Adipose tissue (tissue), 3 donors: ENCODE data around the gene S100A13. TPM values are rescaled to one million over a fixed set of nuclear protein-coding genes. Genes with fewer than 3 reads are reported as not detected.
"Not testable (repeated sequence)": the region's sequence is repeated elsewhere in the genome, so short reads cannot be mapped to it uniquely, and the experiment has no call there.

Experiments used
- H3K27ac ChIP-seq: one replicate; pipeline ENCODE4 v1.5.1; 2013; ENCODE audit warnings: low read depth, low read length
- WGBS, 3 donors: extraction: QIAGEN DNeasy Blood & Tissue Kit; methylation state at CpG; one replicate each; pipeline ENCODE4 v1.1.7; 2013; 5-methylcytosine and 5-hydroxymethylcytosine counted together
- polyA plus RNA-seq, 3 donors: library from polyadenylated mRNA; stranded (reverse); fragments of 200-250 nt; gene quantifications; one replicate each; pipeline ENCODE4 v1.2.3, GENCODE V29; 2013
- donor health status: healthy with polysubstance abuse.
- donor health status: Bipolar disorder and iron deficiency.
- donor health status: healthy.

S100A13 gene
- 100 to 1,000 TPM in 2 of 3 donors, 10 to 100 TPM in 1; 51.7 to 532 (median 205) TPM for polyA plus RNA-seq

DNA sequence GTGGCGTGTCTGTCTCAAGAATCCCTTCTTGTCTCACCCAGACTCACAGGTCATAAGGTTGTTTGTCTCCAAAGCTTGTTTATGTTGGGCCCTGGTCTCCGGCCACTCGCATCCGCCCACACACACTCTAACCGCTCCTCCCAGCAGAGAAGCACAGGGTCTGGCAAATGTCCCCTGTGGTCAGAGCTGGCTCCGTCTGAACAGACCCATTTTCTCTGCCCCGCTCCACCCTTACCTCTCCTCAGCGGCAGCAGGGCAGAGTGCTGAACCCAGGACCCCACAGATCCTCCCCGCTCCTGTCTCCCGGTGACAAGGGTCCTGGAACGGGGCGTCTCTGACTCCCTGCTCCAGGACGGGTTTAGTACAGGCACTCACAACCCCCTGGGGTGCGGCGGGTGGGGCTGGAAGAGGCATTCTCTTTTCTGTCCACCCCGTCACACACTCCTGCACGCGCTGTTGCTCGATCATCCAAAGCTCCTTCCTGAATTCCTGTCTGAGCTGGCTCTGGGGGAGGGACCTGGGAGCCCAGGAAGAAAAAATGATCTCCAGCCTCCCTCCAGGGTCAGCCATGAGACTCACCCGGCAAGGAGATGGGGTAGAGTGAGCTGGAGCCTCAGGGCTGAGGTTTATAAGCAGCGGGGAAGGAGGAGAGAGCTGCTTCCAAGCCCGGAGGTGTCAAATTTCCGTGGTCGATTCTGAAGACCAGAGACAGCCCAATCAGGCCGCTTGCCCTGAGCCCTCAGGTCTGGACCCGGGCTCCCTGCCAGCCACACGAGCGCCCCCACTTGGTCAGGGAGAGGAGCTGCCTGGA lies at the start of gene S100A13:
TSS of gene S100A13 (minus strand) at position 602 of the 811 bp plus-strand sequence. CDS start 1,033 bp downstream, outside the sequence.
- WGBS, 3 donors = 9 to 19% (median 11%) methylated on average over 27 to 28 of the region's 28 CpGs
- peak within 1 kb of the TSS; percentile 7 for H3K27ac ChIP-seq

DNA sequence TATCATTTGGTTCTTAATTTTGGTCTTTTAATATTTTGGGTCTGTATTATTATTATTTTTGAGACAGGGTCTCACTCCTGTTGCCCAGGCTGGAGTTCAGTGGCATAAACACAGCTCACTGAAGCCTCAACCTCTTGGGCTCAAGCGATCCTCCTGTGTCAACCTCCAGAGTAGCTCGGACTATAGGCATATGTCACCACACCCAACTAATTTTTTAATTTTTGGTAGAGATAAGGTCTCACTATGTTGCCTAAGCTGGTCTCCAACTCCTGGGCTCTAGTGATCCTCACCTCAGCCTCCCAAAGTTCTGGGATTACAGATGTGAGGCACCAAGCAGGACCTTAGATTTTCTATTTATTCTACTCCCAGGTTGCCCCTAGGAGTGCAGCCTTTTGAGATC lies 46.2 kb upstream of the S100A13 start:
- WGBS, 3 donors = 93 to 100% (median 93%) methylated on average over 2 of the region's 2 CpGs
- no peak overlapping the region for H3K27ac ChIP-seq

- WGBS, 3 donors = 6 to 8% (median 8%) methylated on average over 28 of the region's 28 CpGs
- H3K27ac ChIP-seq = not testable (repeated sequence)
Observed at GRCh38 chr1:153671628-153672353, 44.5 kb upstream of the S100A13 start.

- 0 to 1% (median 0%) methylated on average over 35 of the region's 35 CpGs for WGBS, 3 donors
- no peak within 1 kb of the TSS for H3K27ac ChIP-seq
Observed at GRCh38 chr1:153670859-153671627, 43.7 kb upstream of the S100A13 start, which contains the start of gene ILF2. TSS of gene ILF2 (minus strand) at chr1:153670993. CDS start at chr1:153670922, 71 bp downstream.

DNA sequence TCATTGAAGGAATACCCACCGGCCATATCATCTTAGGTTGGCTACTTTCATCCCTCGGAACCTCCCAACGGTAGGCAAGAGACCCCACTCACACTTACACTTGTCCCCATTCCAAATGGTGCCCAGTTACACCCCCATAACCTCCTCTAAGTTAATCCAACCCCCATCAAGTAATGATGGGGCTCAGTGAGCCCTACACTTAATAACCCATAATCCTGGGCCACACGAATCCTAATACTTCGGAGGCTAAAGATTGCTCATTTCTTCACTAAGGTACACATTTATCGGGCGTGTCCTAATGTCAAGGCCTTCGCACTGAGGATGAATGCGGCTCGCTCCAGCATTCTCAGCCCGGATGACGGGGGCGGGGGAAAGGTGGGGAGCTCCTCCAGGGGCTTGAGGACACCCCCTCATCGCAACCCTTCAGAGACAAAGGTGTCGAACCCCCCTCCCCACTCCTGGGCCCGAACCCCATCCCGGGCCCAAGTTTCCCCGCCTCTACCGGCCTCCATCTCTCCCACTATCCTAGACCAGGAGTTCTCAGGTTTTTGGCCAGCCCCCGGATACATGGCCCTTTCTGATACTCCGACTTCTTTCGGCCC lies 43.1 kb upstream of the S100A13 start:
- no peak overlapping the region for H3K27ac ChIP-seq
- 1% methylated on average over 22 of the region's 22 CpGs for WGBS, 3 donors

GRCh38 chr1:153669606-153670005 lies 42.3 kb upstream of the S100A13 start:
- H3K27ac ChIP-seq = no peak overlapping the region
- 63 to 79% (median 78%) methylated on average over 6 of the region's 6 CpGs for WGBS, 3 donors

- H3K27ac ChIP-seq = not testable (repeated sequence)
- 96 to 98% (median 97%) methylated on average over 8 of the region's 8 CpGs for WGBS, 3 donors
Observed at GRCh38 chr1:153668672-153669071, 41.4 kb upstream of the S100A13 start.

GRCh38 chr1:153667439-153667838 lies 40.1 kb upstream of the S100A13 start:
- WGBS, 3 donors = 83 to 91% (median 88%) methylated on average over 4 of the region's 4 CpGs
- no peak overlapping the region for H3K27ac ChIP-seq

DNA sequence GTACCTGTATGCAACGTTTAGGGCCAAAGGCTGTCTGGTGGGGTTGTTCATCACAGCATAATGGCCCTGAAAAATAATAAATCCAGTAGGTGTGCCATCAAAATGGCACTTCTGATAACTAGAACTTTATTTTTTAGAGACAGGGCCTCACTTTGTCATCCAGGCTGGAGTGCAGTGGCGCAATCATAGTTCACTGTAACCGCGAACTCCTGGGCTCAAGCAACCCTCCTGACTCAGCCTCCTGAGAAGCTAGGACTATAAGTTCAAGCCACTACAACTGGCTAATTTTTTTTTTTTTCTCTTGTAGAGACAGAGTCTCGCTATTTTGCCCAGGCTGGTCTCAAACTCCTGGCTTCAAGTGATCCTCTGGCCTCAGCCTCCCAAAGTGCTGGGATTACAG lies 35.9 kb upstream of the S100A13 start:
- 73 to 84% (median 75%) methylated on average over 5 of the region's 5 CpGs for WGBS, 3 donors
- H3K27ac ChIP-seq = no peak overlapping the region

DNA sequence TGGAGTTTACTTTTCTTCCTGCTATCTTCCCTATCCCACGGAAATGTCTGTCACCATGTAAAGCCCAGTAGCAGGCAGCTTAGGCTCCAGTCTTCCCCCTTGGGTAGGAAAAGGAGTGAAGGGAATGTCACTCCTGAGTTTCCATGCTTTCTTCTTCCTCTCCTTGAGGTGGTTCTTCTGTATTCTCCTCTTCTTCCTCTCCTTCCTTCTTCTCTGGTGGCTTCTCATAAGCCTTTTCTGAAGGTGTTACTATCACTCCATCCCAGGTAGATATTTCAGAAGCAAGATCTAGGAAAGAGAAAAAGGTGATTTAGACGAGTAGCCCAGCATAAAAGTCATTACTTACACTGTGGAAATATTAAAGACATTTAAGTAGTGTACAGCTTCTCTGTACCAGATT lies 35.0 kb upstream of the S100A13 start:
- WGBS, 3 donors = 54 to 62% (median 61%) methylated on average over 2 of the region's 2 CpGs
- no peak overlapping the region for H3K27ac ChIP-seq

GRCh38 chr1:153661111-153661708 lies 33.9 kb upstream of the S100A13 start:
- no peak overlapping the region for H3K27ac ChIP-seq

GRCh38 chr1:153659656-153660055 lies 32.4 kb upstream of the S100A13 start:
- no peak overlapping the region for H3K27ac ChIP-seq
- 52 to 78% (median 74%) methylated on average over 9 of the region's 9 CpGs for WGBS, 3 donors

More at GRCh38 chr1:153661111-153661708, 33.9 kb upstream of the S100A13 start:
- WGBS, 3 donors = 65% methylated on average over 9 of the region's 9 CpGs

- peak overlapping the region; percentile 64 for H3K27ac ChIP-seq
- 18 to 37% (median 33%) methylated on average over 8 of the region's 8 CpGs for WGBS, 3 donors
Observed at GRCh38 chr1:153659175-153659534, 31.9 kb upstream of the S100A13 start.

DNA sequence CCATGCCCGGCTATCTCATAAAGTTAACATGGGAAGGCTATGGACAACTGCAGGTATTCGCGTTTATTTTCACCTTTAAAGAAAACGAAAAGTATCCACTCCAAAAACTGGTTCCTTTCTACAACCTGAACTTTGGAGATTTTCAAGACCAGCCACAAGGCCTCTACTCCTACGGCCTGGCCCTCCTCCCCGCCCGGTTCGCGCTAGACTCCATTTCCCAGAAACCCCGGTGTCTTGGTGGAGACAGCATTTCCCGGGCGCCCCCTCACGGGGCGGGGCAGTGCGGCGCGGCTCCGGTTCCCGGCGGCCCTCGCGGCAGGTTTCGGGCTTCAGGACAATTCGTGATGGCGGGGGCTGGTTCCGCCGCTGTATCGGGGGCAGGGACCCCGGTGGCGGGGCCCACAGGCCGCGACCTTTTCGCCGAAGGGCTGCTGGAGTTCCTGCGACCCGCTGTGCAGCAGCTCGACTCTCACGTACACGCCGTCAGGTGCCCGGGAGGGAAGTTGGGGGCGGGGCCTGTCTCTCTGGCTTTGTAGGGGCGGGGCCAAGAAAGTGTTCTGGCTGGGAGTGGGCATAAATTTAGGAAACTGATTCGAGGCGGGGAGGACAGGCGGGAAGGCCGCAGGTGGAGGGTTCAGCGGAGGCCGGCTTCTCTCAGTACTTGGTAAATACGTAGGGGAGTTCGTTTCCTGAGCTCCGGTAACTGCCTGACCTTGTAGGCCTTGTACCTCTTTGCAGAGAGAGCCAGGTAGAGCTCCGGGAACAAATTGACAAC lies 31.3 kb upstream of the S100A13 start, which contains the start of gene SNAPIN:
TSS of gene SNAPIN (plus strand) at position 304 of the 775 bp plus-strand sequence. CDS start at position 345, 41 bp downstream.
- 2% methylated on average over 53 of the region's 53 CpGs for WGBS, 3 donors
- peak within 1 kb of the TSS; percentile 64 for H3K27ac ChIP-seq

GRCh38 chr1:153655333-153655732 lies 28.0 kb upstream of the S100A13 start:
- WGBS, 3 donors = 70 to 91% (median 89%) methylated on average over 3 of the region's 3 CpGs
- H3K27ac ChIP-seq = no peak overlapping the region

DNA sequence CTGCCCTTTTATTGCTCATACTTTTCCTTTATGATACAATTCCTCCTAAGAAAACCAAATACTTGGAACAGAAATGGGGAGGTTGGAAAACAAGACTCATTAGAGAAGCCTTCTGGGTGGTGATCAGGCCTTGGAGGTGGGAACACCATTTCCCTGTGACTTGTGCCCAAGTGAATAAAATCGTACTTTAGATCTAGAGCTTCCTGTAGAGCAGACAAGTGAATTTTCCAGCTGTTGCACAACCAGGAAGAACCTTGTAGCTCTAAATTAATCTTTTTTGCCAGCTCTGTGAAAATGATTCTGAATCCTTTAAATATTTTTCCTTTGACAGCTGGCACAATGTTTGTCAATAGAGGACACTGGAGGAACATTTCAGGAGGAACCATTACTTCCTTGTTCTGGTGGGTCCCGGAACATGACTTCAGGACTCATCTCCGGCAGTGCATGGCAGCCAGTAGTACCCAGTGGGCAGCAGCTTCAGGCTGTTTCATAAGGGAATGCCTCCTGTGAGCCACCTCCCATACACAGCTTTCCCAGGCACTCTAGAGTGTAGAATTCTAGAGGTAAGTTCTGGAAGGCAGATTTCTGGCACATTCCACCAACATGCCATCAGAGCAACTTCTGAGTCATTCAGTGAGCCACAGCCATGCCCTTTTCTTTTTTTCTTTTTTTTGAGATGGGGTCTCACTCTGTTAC lies 25.6 kb upstream of the S100A13 start:
- WGBS, 3 donors = 22 to 56% (median 36%) methylated on average over 3 of the region's 3 CpGs
- no peak overlapping the region for H3K27ac ChIP-seq

GRCh38 chr1:153651771-153652170 lies 24.5 kb upstream of the S100A13 start:
- WGBS, 3 donors = 85 to 100% (median 88%) methylated on average over 1 of the region's 1 CpG
- H3K27ac ChIP-seq = no peak overlapping the region
